Pons (tissue), 1 donor: ENCODE data around the gene ARMH4.

ENCODE experiments used
- DNase-seq: peaks from one replicate; pipeline ENCODE4 v3.0.0-alpha.2; 2016; ENCODE audit warnings: low spot score

ARMH4 gene

DNA sequence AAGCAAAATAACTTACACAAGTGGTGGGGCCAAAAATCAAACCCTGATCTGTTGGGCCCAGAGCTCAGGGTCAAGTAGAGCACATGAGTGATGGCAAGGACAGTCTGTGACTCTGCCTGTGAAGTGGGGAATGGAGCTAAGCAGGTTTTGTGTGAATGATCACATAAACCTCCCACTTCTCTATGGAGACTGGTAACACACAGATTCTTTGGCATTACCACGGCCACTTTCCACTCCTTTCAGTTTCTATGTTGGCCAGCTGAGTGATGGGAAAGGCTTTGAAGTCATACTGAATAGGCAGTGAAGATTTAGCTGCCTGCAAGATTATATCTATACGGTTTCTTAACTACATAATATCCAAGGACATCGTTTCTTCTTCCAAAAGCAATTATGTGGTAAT is 97.9 kb downstream of the ARMH4 start:
- no peak for DNase-seq

DNA sequence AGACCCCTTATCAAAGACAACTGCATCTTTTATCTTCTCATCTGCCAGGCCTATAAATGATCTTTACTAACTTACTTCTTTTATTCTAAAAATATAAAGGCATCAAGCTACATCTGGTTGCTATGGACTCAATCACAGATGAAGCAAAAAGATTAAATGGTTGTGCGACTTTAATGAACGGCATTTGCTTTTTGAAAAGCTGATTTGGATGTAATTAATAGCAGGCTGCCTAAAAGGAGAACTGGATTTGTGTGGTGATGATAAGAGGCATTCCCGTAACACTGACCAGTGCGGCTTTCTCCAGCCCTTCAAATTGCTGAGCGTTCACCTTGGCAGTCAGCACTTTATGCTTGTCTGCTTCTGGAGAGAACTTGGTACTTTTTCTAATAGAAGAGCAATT is 103.8 kb downstream of the ARMH4 start:
- no peak for DNase-seq

DNA sequence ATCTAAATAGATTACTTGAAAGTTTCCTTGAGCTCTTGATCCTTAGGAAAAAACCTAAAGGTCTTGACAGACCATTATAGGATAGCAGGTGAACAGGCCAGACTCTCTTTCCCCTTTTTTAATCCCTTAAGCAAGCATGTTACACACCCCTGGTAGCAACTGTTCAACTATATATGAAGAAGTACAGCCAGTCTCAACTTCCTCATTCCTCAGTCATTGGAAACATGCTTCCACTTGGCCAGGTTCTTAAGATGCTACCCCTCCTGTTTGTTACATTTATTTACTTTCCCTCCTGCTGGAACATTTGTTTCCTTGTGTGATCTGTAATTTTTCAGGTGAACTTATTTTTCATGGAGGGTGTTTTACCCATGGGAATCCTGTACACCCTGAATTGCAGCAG is 124.1 kb downstream of the ARMH4 start:
- no peak for DNase-seq

- DNase-seq, result no peak
Measured at GRCh38 chr14:58026967-58027366, 125.0 kb downstream of the ARMH4 start.

- DNase-seq, result no peak
Measured at GRCh38 chr14:58026219-58026618, 125.8 kb downstream of the ARMH4 start.

DNA sequence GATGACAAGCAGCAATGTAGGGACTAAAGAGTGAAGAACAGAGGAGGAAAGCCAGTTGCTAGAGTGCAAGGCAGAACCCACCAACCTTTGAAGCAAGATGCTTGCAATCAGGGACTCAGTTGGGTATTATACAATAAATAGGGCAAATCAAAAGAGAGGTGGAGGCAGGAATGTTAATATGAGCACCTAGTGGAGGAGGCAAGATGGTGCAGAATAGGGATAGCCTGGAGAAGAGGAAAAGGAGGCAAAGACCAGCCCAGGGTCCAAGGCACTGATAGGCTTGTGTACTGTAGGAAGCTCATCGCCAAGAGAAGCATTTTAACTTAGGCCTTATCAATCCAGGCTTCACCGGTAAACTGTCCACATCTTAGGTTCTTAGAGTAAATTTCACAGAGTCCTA is 137.2 kb downstream of the ARMH4 start:
- DNase-seq, result no peak

DNA sequence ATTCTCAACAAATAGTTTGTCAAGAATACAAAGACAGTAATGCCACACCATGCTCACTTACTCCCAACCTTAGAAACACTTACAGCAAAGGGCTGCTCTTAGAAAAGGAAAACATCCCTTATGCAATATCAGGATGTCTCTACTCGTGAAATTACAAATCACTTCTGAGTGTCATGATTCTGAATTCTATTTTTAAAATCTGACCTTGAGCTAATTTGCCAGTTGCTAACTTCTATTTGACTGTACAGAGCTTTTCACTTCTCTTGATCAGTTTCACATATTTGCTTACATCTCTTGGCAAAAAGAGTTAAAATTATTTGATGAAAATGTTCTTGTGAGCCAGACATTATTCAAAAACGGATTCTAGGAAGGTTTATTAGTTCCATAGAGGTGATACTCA is 149.4 kb downstream of the ARMH4 start:
- no peak for DNase-seq

- DNase-seq, result no peak
Measured at GRCh38 chr14:57999979-58000378, 152.0 kb downstream of the ARMH4 start.

DNA sequence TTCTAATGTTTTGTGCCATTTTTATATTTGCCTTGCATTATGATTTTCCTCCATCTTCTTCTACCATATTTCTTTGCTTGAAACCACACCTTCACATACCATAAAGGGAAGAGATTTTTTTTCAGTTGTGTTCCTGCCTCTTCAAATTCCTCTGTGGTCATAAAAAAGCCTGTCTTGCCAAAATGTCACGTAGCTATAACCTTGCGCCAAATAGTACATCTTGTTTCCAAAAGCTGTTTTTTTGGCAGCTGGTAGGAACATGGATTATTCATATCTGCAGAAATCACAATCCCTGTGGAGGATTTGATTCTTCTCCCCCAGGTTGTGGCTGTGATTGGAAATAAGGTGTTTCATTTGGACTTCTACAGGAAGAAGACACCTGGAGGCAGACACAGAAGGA is 152.5 kb downstream of the ARMH4 start:
- DNase-seq, result no peak

DNA sequence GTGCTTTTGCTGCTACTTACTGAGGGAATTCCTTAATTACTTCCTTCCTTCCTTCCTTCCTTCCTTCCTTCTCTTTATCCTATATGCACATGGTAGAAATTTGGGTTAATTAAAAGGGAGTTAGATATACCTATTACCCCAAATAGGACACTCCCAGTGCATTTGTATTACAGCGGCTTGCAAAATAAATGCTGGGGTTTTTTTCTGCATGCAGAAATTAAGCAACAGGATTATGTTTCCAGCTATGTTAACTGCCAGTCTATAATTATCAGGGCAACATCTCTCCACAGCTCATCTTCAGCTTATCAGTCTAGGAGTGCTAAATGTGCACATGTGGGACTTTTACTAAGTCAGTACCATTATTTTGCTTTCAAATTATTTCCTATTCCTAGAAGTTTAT is 153.2 kb downstream of the ARMH4 start:
- no peak for DNase-seq

GRCh38 chr14:57991353-57991752 is 160.7 kb downstream of the ARMH4 start:
- no peak for DNase-seq

DNA sequence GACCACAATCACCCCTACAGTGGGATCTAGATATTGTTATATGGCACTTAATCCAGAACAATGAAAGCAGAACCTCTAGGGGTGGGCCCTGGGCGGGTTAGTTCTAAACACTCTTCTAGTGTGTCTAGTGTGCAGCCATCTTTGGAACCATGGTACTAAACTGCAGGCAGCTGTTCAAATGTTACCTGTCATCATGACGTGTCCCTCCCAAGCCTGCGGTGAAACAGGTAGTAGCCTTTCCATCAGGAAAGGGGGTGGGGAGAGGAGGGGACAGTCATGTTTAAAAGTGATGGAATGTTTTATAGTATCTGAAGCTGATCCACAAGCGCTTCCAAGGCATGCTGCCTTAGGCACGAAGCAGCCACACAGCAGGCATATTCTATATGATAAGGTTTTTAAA is 163.6 kb downstream of the ARMH4 start:
- no peak for DNase-seq

DNA sequence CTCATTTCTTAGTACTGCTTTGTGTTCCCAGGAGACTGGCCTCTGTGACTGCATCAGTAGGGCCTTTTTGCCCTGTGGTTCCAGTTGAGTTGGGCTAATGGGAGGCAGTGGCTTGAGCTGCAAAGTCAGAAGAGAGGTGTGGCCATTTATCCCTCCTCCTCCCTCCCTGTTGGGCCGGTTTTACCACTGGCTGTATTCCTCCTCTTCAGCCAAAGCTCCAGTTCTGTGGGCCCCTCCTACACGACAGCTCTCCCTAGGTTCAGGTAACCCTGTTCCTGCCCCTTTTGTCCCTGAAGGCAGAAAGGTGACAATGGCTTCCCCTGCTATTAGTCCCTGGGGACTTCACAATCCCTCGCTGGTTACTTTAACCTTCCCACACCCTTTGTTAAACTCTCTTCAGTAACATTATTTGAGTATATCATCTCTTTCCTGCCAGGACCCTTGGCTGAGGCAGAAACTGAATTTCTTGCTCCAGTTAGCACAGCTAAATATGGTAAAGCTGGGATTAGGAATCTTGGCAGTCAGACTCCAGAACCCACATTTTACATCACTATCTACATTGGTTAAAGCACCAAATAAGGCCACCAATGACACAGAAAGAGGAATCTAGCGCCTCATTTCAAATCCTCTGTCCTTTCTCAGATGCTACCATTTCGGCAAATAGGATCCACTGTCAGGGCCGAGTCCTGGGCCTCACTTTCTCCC is 164.3 kb downstream of the ARMH4 start:
- no peak for DNase-seq

DNA sequence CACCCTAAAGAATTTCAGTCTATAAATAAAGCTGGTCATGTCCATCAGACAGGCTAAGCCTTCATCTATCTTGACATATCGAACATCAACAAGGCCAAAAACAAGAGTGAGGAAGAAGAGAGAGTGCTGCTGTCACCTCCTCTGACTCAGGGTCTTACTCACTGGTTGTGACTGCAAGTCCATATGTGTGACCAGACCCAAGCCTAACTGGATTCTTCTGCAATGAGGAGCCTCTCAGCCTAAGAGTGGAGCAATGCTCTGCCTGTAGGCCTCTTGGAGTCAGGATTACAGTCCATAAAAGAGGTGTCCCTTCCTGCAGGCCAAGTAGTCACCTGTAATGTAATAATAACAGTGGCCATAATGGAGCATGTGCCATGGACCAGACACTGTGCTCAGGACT is 165.0 kb downstream of the ARMH4 start:
- peak; percentile 2 for DNase-seq

DNA sequence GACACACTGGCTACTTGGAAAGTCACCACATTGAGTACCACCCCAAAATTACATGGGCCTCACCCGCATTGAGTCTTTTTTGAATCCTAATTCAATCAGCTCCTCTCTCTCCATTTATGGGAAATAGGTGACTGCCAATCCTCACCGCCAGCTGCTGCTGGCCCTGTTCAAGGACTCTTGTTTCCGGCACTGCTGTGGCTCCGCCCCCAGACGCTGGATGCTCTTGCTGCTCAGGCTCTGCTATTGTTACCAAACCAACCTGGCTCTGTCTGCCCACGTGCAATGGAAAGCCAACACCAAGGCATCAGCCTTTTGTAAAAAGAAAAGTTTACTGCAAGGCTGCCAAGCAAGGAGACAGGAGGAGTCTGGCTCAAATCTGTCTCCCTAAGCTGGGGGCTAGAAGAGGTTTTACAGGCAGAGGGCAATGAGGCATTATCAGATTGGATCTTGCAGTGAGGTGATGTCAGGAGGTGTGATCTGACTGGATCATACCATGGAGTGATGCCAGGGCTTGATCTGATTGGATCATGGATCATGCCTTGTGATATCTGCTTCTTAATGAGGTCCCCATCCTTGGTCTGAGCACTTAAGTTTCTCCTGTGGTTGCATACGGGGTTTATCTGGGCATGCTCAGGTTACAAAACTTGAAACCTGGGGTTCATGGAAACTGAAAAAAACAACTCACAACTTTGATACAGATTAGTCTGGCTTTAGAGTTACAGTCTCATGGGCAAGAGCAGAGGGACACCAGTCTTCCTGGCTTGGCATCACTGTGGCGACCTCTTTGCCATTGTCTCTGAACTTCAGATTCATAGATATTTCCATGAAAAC is 169.0 kb downstream of the ARMH4 start:
- DNase-seq, result no peak

DNA sequence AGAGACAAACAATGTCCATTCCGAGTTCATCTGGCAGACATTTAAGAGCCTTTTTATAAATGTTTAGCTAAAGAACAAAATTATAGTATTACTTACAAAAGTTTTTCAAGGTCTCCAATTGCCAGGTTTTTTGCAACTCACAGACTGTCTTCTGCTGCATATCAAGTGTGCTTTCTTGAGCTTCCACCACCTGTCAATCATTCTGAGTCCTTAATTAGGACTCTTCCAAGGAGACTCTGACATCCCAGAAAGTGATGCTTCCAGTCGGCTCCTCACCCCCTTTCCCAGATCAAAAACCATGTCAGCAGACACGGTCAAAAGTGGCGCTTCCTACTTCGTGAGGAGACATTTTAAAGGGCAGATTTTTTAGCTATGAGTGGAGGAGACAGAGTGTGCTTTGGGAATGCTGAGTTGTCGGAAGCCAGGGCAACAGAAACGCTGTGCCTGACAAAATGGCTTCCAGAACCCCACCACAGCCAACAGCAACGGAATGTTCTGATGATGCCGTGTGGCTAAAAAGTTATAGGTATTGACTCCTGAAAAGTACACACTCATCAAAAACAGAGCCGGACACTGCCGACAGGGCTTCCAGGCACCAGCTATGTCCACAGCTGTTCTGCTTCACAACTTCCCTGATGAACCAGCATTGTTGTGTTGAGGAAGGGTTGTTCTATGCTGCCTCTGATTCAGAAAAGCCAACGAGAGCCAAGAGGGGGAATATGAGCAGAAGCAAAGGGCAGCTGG is 170.0 kb downstream of the ARMH4 start:
- no peak for DNase-seq

DNA sequence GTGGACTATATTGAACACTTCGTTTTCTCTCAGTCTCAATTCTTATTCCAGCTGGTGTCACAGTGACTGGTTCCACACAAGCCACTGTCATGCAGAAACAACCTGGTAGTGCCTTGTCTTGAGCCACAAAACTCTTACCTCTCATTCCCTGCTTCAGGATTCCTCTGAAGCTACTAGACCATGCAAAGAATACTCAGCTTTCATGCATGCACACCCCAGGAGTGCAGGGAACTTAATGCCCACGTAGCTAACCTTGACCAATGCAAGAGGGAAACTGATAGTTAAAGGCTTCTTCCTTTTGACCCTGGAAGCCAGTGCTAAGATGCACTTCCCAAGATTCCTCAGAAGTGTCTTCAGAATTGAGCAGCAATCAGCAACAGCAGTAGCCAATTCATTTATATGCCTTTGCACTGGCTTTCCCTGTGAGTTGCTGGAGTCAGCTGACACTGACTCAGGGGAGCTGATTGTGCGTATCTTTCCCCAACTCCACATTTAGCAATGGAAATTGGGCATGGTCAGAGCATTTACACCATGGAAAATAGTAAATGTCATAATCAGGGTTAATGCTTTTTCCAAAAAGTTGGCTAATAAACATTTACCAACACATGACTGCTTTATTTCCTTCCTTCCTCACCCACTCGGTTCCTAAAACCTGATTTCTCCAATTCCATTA is 172.5 kb downstream of the ARMH4 start:
- DNase-seq, result no peak

- no peak for DNase-seq
Measured at GRCh38 chr14:57976701-57977100, 175.3 kb downstream of the ARMH4 start.

GRCh38 chr14:57974896-57975295 is 177.1 kb downstream of the ARMH4 start:
- DNase-seq, result no peak

- DNase-seq, result no peak
Measured at GRCh38 chr14:57970594-57970993, 181.4 kb downstream of the ARMH4 start.

GRCh38 chr14:57970175-57970574 is 181.8 kb downstream of the ARMH4 start:
- DNase-seq, result no peak

- DNase-seq, result no peak
Measured at GRCh38 chr14:57963071-57963470, 188.9 kb downstream of the ARMH4 start.
